HepG2 (cell line): ENCODE data around the gene KCNK15. TPM values are rescaled to one million over a fixed set of nuclear protein-coding genes. Genes with fewer than 3 reads are reported as not detected.

Experiments used
- ATAC-seq: fragments of 200-7000 bp; cut with Tn5 transposase; 3 replicates; pipeline ENCODE4 v1.9.1; 2020; ENCODE audit warnings: mild to moderate bottlenecking, moderate library complexity
- BruUV-seq: library from RNA; stranded (reverse); fragments of 400-500 nt; replicated peaks from 2 replicates; lab custom pipeline; 2021; lab: Mats Ljungman, UMichigan
- CTCF ChIA-PET: fragments of 300-600 bp; formaldehyde crosslinking; extraction: SDS; loops from one replicate; lab custom pipeline; 2021; ENCODE audit warnings: low total read pairs, inconsistent platforms, low intra/inter-chr PET ratio; lab: Yijun Ruan, JAX
- POLR2A ChIA-PET: fragments of 350-600 bp; sonication (Branson Sonifier 250); formaldehyde crosslinking; loops from one replicate; lab custom pipeline; 2020; ENCODE audit warnings: antibody characterized with exemption, inconsistent platforms; lab: Yijun Ruan, JAX
- DNase-seq: peaks from one replicate; pipeline ENCODE4 v3.0.0-alpha.2; 2015; ENCODE audit warnings: low spot score
- FAIRE-seq: peaks from 3 replicates; lab custom pipeline; 2011; peaks lifted over from hg19 to GRCh38; lab: Jason Lieb, UNC
- H2AFZ ChIP-seq: one replicate; pipeline ENCODE4 v1.6.1; 2011; ENCODE audit warnings: low read length, inconsistent platforms
- H3K27ac ChIP-seq: fragments of 300-600 bp; 3 replicates; pipeline ENCODE4 v1.8.0; 2011; ENCODE audit warnings: mixed run types, mild to moderate bottlenecking, mixed read lengths, low read length, inconsistent platforms; ENCODE audit not compliant: insufficient read depth; ENCODE audit errors: extremely low read length
- H3K27me3 ChIP-seq, 2 experiments: fragments of 200-600 bp in 1 of 2; 2 replicates in 1 of 2; 3 replicates in 1 of 2; pipeline versions ENCODE4 v1.6.0 to v1.8.0; 2011; ENCODE audit warnings: low read length in 2 of 2, mild to moderate bottlenecking in 2 of 2, moderate library complexity in 2 of 2, inconsistent platforms in 1 of 2; ENCODE audit not compliant: insufficient read depth in 2 of 2, control insufficient read depth in 1 of 2
- H3K36me3 ChIP-seq, 2 experiments: fragments of 200-600 bp in 1 of 2; replicated peaks in 1 of 2; 2 replicates in 1 of 2; 3 replicates in 1 of 2; pipeline versions ENCODE4 v1.5.1 to v1.8.0; 2011; ENCODE audit warnings: low read length in 2 of 2, inconsistent platforms in 1 of 2; ENCODE audit not compliant: insufficient read depth in 2 of 2, control insufficient read depth in 1 of 2
- H3K4me1 ChIP-seq: 2 replicates; pipeline ENCODE4 v1.5.1; 2012; ENCODE audit warnings: low read length, inconsistent platforms; ENCODE audit not compliant: insufficient read depth
- H3K4me2 ChIP-seq: 2 replicates; pipeline ENCODE4 v1.6.0; 2011; ENCODE audit warnings: low read depth, low read length, inconsistent platforms
- H3K4me3 ChIP-seq, 3 experiments: fragments of 200-600 bp in 1 of 3; sonication (generic), shearing (Covaris generic) in 1 of 3; replicated peaks in 1 of 3; 2 replicates each; pipeline ENCODE4 v1.5.1; 2011 to 2016; ENCODE audit warnings: low read length in 3 of 3, inconsistent platforms in 2 of 3, low read depth in 2 of 3, mild to moderate bottlenecking in 2 of 3, control low read depth in 1 of 3, mixed read lengths in 1 of 3; ENCODE audit not compliant: insufficient read depth in 1 of 3
- H3K79me2 ChIP-seq: one replicate; pipeline ENCODE4 v1.6.1; 2011; ENCODE audit warnings: low read length, inconsistent platforms; ENCODE audit not compliant: insufficient read depth
- H3K9ac ChIP-seq: 2 replicates; pipeline ENCODE4 v1.6.0; 2011; ENCODE audit warnings: mild to moderate bottlenecking, low read depth, low read length, inconsistent platforms; ENCODE audit not compliant: insufficient read depth
- H3K9me3 ChIP-seq: 2 replicates; pipeline ENCODE4 v1.5.1; 2012; ENCODE audit warnings: mild to moderate bottlenecking, low read length
- H4K20me1 ChIP-seq: 2 replicates; pipeline ENCODE4 v1.6.0; 2011; ENCODE audit warnings: inconsistent platforms, mild to moderate bottlenecking, low read length, moderate library complexity; ENCODE audit not compliant: insufficient read depth
- CENPBD1 ChIP-seq: sonication (generic); formaldehyde crosslinking; IDR thresholded peaks from 2 replicates; pipeline ENCODE4 v1.8.0; 2022; ENCODE audit warnings: missing genetic modification reagents, low read depth, mild to moderate bottlenecking, borderline replicate concordance
- DNMT1 ChIP-seq: sonication (generic); formaldehyde crosslinking; IDR thresholded peaks from 2 replicates; pipeline ENCODE4 v1.5.1; 2020; ENCODE audit warnings: mild to moderate bottlenecking, missing genetic modification reagents
- FOSL2 ChIP-seq: sonication (generic); formaldehyde crosslinking; IDR thresholded peaks from 2 replicates; pipeline ENCODE4 v1.4.0; 2020; ENCODE audit warnings: missing genetic modification reagents
- KDM6A ChIP-seq: IDR thresholded peaks from 2 replicates; pipeline ENCODE4 v1.6.1; 2016; ENCODE audit warnings: low read depth
- NCOA2 ChIP-seq: sonication (generic); formaldehyde crosslinking; IDR thresholded peaks from 2 replicates; pipeline ENCODE4 v1.8.0; 2022; ENCODE audit warnings: inconsistent platforms
- ONECUT2 ChIP-seq: sonication (generic); formaldehyde crosslinking; IDR thresholded peaks from 2 replicates; pipeline ENCODE4 v1.4.0; 2020; ENCODE audit warnings: missing genetic modification reagents
- PAF1 ChIP-seq: IDR thresholded peaks from 2 replicates; pipeline ENCODE4 v1.6.1; 2016; ENCODE audit warnings: missing genetic modification reagents, missing compliant biosample characterization
- POLR2AphosphoS5 ChIP-seq: IDR thresholded peaks from 2 replicates; pipeline ENCODE4 v1.6.1; 2012; ENCODE audit warnings: low read depth, low read length
- RBFOX2 ChIP-seq: fragments of 200-400 bp; formaldehyde crosslinking; IDR thresholded peaks from 2 replicates; pipeline ENCODE4 v1.6.1; 2017; ENCODE audit warnings: low read depth, mild to moderate bottlenecking, low read length
- SAP130 ChIP-seq: IDR thresholded peaks from 2 replicates; pipeline ENCODE4 v1.6.1; 2016; ENCODE audit warnings: low read depth
- SMAD3 ChIP-seq: sonication (generic); formaldehyde crosslinking; IDR thresholded peaks from 2 replicates; pipeline ENCODE4 v1.4.0; 2020; ENCODE audit warnings: missing genetic modification reagents
- SRSF9 ChIP-seq: fragments of 200-400 bp; formaldehyde crosslinking; IDR thresholded peaks from 2 replicates; pipeline ENCODE4 v1.6.1; 2018; ENCODE audit warnings: borderline replicate concordance, mild to moderate bottlenecking, low read depth, low read length; ENCODE audit not compliant: insufficient read depth, poor library complexity, severe bottlenecking
- SSRP1 ChIP-seq: IDR thresholded peaks from 2 replicates; pipeline ENCODE4 v1.6.1; 2016; ENCODE audit warnings: control low read depth
- ZBTB21 ChIP-seq: sonication (generic); formaldehyde crosslinking; IDR thresholded peaks from 2 replicates; pipeline ENCODE4 v1.4.0; 2020; ENCODE audit warnings: missing genetic modification reagents
- ZNF253 ChIP-seq: sonication (generic); formaldehyde crosslinking; IDR thresholded peaks from 2 replicates; pipeline ENCODE4 v1.8.0; 2022; ENCODE audit warnings: mild to moderate bottlenecking, missing genetic modification reagents, borderline replicate concordance
- ZNF318 ChIP-seq: sonication (generic); formaldehyde crosslinking; IDR thresholded peaks from 2 replicates; pipeline ENCODE4 v1.4.0; 2020; ENCODE audit warnings: mild to moderate bottlenecking, missing genetic modification reagents
- ZNF75D ChIP-seq: sonication (generic); formaldehyde crosslinking; IDR thresholded peaks from 2 replicates; pipeline ENCODE4 v1.8.1; 2023; ENCODE audit warnings: missing genetic modification reagents, mild to moderate bottlenecking, borderline replicate concordance
- WGBS: methylation state at CpG from one replicate; pipeline ENCODE4 v1.1.6; 2017; ENCODE audit warnings: low lambda C conversion rate; 5-methylcytosine and 5-hydroxymethylcytosine counted together
- in situ Hi-C: cut with HindIII; loops from 2 replicates; pipeline ENCODE4 v1.10.0; 2017; ENCODE audit warnings: low pct_unique_long_range_greater_than_20kb; ENCODE audit not compliant: extremely low pct_ligation_motif_present
- intact Hi-C: fragments of 100-400 bp; cut with micrococcal nuclease; formaldehyde crosslinking; loops from one replicate; pipeline ENCODE4 v1.10.0; 2022; ENCODE audit not compliant: unreplicated experiment
- polyA plus RNA-seq, 8 experiments: library from polyadenylated mRNA; depleted of rRNA in 3 of 8; stranded (reverse) in 7 of 8; unstranded in 1 of 8; fragments of >200 nt; fragmentation: Illumina TruSeq in 4 of 8; extraction: Trizol in 4 of 8; gene quantifications; 2 replicates each; pipeline versions ENCODE4 v1.2.1 to v1.2.3, GENCODE V29; 2011 to 2016; ENCODE audit warnings: low read depth in 4 of 8, missing spikeins in 1 of 8, mixed read lengths in 1 of 8; ENCODE audit not compliant: insufficient read depth in 1 of 8
- total RNA-seq, 5 experiments: library from RNA; depleted of rRNA; stranded (reverse); fragments of >200 nt; fragmentation: Illumina TruSeq; extraction: Trizol; gene quantifications; 2 replicates each; pipeline ENCODE4 v1.2.3, GENCODE V29; 2016; ENCODE audit warnings: low read depth in 1 of 5

The KCNK15 gene
- total and polyA plus RNA-seq, 2 of the 13 experiments (the other 11 are each of a cell fraction or from before 2014, with no cell fraction given) = 0.03 TPM; not detected in 1

GRCh38 chr20:44776980-44777379, 31.3 kb downstream of the KCNK15 start (continued):
- TF ChIP-seq SAP130 (CRISPR knock-in tag) = peak; percentile 39; the same call in 1 of the 2 replicates
- no peak; the same call in 1 of the 2 replicates for TF ChIP-seq NCOA2 (CRISPR knock-in tag)
- TF ChIP-seq ZNF75D = no peak

- Histone ChIP-seq H3K27ac (no peak overlapping the region), H3K27me3 (peaks cover 0 to 3% of the 10 kb centered on the region in 2 experiments; a peak in 1 of 5 replicates), H2AFZ (no peak overlapping the region), H4K20me1 (no peaks in the 10 kb centered on the region), H3K4me3 (no peak overlapping the region), H3K36me3 (no peaks in the 10 kb centered on the region), H3K9me3 (no peaks in the 10 kb centered on the region), H3K4me1 (no peaks in the 10 kb centered on the region), H3K9ac (no peak overlapping the region), H3K4me2 (no peak overlapping the region), H3K79me2 (no peaks in the 10 kb centered on the region)
- no TSS peak for BruUV-seq
- CTCF ChIA-PET = no interaction called here
- DNase-seq = peak; percentile 55
- POLR2A ChIA-PET = no interaction called here
- 19% methylated on average over 5 of the region's 5 CpGs for WGBS
- FAIRE-seq = peak; percentile 81
- intact Hi-C loops = no loop called here
- in situ Hi-C loops = no loop called here
- ATAC-seq = peak; percentile 81
- TF ChIP-seq ONECUT2 (CRISPR knock-in tag) (0 out of 2 replicates have a peak, but pooled peaks have one; percentile 43), CENPBD1 (CRISPR knock-in tag) (0 out of 2 replicates have a peak, but pooled peaks have one; percentile 62), ZBTB21 (CRISPR knock-in tag) (peak; percentile 77; the same call in 1 of the 2 replicates), ZNF253 (CRISPR knock-in tag) (peak; percentile 63; the same call in 1 of the 2 replicates), SRSF9 (no peak), SMAD3 (CRISPR knock-in tag) (peak; percentile 88), ZNF318 (no peak), DNMT1 (CRISPR knock-in tag) (no peak), KDM6A (CRISPR knock-in tag) (no peak), FOSL2 (CRISPR knock-in tag) (peak; percentile 72), RBFOX2 (no peak), POLR2AphosphoS5 (no peak), SSRP1 (CRISPR knock-in tag) (no peak), PAF1 (CRISPR knock-in tag) (no peak)
Observed at GRCh38 chr20:44780226-44780625, 34.6 kb downstream of the KCNK15 start.
